ENCODE results near the gene ADGRA1. TPM values are rescaled to one million over a fixed set of nuclear protein-coding genes. Genes with fewer than 3 reads are reported as not detected.
A peak's percentile ranks its signal among the peaks of the same experiment; 100 is the strongest.

ADGRA1 gene
- total RNA-seq, 6 donors from 2014 or later, result 0.30 to 1.0 (median 0.39) TPM; not detected in 1

- peak in 1 of 4 donors; percentile 5 for TF ChIP-seq POLR2A (IDR thresholded peaks at IDR 0.05)
- TF ChIP-seq EP300 (IDR thresholded peaks at IDR 0.05), result no peak
- Histone ChIP-seq H3K36me3 (no peaks in the 10 kb centered on the region), H3K27ac (peak within 1 kb of the TSS in 3 of 4 donors; percentile 12 to 67 (median 34)), H3K9me3 (no peaks in the 10 kb centered on the region), H3K27me3 (peaks cover 0 to 20% (median 9%) of the 10 kb centered on the region in 4 donors), H3K4me1 (peaks cover 7 to 32% (median 19%) of the 10 kb centered on the region in 4 donors), H3K4me3 (peak within 1 kb of the TSS in 3 of 4 donors; percentile 58 to 65 (median 60))
- DNase-seq, result peak; percentile 58 to 85
- ATAC-seq (ENCODE audit: low FRiP score in 2 of 2), result peak in 1 of 2 donors; percentile 25
- 1% methylated on average over 18 of the region's 108 CpGs; no CpG with 5 or more reads in 1 of the 2 donors for WGBS, 2 donors
Observed at GRCh38 chr10:133159950-133160825, 72.5 kb downstream of the ADGRA1 start, which contains the start of gene KNDC1. Gene KNDC1 (plus strand): TSS chr10:133160219. CDS start chr10:133160468, 249 bp downstream.

GRCh38 chr10:133160826-133161471 is 73.2 kb downstream of the ADGRA1 start:
- peak overlapping the region in 2 of 4 donors; percentile 12 to 65 for H3K27ac ChIP-seq
- ATAC-seq (ENCODE audit: low FRiP score in 2 of 2) (no peak), DNase-seq (no peak)
- H3K27me3 ChIP-seq, result peaks cover 0 to 20% (median 9%) of the 10 kb centered on the region in 4 donors
- WGBS, 2 donors, result 4 to 24% methylated on average over 5 to 19 of the region's 29 CpGs
- no peak for TF ChIP-seq POLR2A (IDR thresholded peaks at IDR 0.05)
- no peak for TF ChIP-seq EP300 (IDR thresholded peaks at IDR 0.05)
- TF ChIP-seq POLR2AphosphoS5 (IDR thresholded peaks at IDR 0.05), result no peak
- no peak for TF ChIP-seq CTCF (IDR thresholded peaks at IDR 0.05)
- no peaks in the 10 kb centered on the region for H3K9me3 ChIP-seq
- H3K4me3 ChIP-seq, result peak overlapping the region in 3 of 4 donors; percentile 58 to 65 (median 60)
- H3K4me1 ChIP-seq, result peaks cover 7 to 32% (median 19%) of the 10 kb centered on the region in 4 donors
- no peaks in the 10 kb centered on the region for H3K36me3 ChIP-seq

- WGBS, 2 donors, result 54 to 68% methylated on average over 8 to 30 of the region's 33 CpGs
- DNase-seq (peak in 1 of 2 donors; percentile 80), ATAC-seq (ENCODE audit: low FRiP score in 2 of 2) (no peak)
Observed at GRCh38 chr10:133161486-133162109, 73.9 kb downstream of the ADGRA1 start.

GRCh38 chr10:133162178-133162909 is 74.6 kb downstream of the ADGRA1 start:
- 75 to 84% methylated on average over 20 to 22 of the region's 22 CpGs for WGBS, 2 donors
- ATAC-seq (ENCODE audit: low FRiP score in 2 of 2), result no peak
- Histone ChIP-seq H3K27ac (peak overlapping the region in 1 of 4 donors; percentile 52), H3K4me3 (no peak overlapping the region), H3K27me3 (peaks cover 0 to 20% (median 9%) of the 10 kb centered on the region in 4 donors), H3K36me3 (no peaks in the 10 kb centered on the region), H3K4me1 (peaks cover 7 to 32% (median 19%) of the 10 kb centered on the region in 4 donors), H3K9me3 (no peaks in the 10 kb centered on the region)
- DNase-seq, result peak; percentile 72 to 78
- TF ChIP-seq CTCF (IDR thresholded peaks at IDR 0.05) (no peak), POLR2AphosphoS5 (IDR thresholded peaks at IDR 0.05) (peak in 1 of 2 donors; percentile 15), EP300 (IDR thresholded peaks at IDR 0.05) (peak in 1 of 4 donors; percentile 73), POLR2A (IDR thresholded peaks at IDR 0.05) (no peak)

More at GRCh38 chr10:133161486-133162109, 73.9 kb downstream of the ADGRA1 start:
- peaks cover 7 to 32% (median 19%) of the 10 kb centered on the region in 4 donors for H3K4me1 ChIP-seq
- H3K36me3 ChIP-seq, result no peaks in the 10 kb centered on the region
- no peaks in the 10 kb centered on the region for H3K9me3 ChIP-seq
- peak overlapping the region in 3 of 4 donors; percentile 58 to 65 (median 60) for H3K4me3 ChIP-seq
- peaks cover 0 to 20% (median 9%) of the 10 kb centered on the region in 4 donors for H3K27me3 ChIP-seq
- TF ChIP-seq POLR2A (IDR thresholded peaks at IDR 0.05), result no peak
- no peak for TF ChIP-seq CTCF (IDR thresholded peaks at IDR 0.05)
- no peak for TF ChIP-seq EP300 (IDR thresholded peaks at IDR 0.05)
- no peak for TF ChIP-seq POLR2AphosphoS5 (IDR thresholded peaks at IDR 0.05)
- H3K27ac ChIP-seq, result no peak overlapping the region
